Keratinocyte (primary cell): ENCODE results near the gene MED12L.

ENCODE experiments used
- EZH2 ChIP-seq: IDR thresholded peaks from one replicate; pipeline ENCODE4 v1.6.1; 2012; ENCODE audit warnings: inconsistent platforms, mild to moderate bottlenecking, low read length, moderate library complexity
- TF ChIP-seq, protein P1 (sequence below), 3 experiments: IDR thresholded peaks in 1 of 3; conservative IDR thresholded peaks in 1 of 3; optimal IDR thresholded peaks in 1 of 3; 2 replicates in 2 of 3; 3 replicates in 1 of 3; pipeline versions ENCODE3 to v1.5.1; 2011; ENCODE audit warnings: low read length in 3 of 3, mild to moderate bottlenecking in 3 of 3, moderate library complexity in 2 of 3, control low read depth in 1 of 3, inconsistent platforms in 1 of 3; ENCODE audit not compliant: insufficient read depth in 2 of 3; ENCODE audit errors: extremely low read depth in 1 of 3

DNA sequence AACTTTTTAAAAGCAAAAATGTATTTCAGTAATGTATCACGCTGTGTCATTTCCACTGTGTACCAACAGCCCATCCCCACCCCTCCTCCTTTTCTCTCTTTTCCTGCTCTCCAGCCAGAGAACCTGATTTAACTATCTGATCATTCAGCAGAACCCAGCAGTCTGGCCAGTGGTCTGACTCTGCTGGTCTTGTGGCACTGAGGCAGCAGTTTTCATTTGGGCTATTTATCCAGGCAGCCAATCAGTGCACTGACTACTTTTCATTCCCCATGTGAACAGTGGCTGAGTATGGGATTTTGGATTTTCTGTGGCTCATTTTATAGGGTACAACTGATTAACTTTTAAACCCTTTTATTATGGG, 61.2 kb downstream of the MED12L start:
- TF ChIP-seq, protein P1, sequence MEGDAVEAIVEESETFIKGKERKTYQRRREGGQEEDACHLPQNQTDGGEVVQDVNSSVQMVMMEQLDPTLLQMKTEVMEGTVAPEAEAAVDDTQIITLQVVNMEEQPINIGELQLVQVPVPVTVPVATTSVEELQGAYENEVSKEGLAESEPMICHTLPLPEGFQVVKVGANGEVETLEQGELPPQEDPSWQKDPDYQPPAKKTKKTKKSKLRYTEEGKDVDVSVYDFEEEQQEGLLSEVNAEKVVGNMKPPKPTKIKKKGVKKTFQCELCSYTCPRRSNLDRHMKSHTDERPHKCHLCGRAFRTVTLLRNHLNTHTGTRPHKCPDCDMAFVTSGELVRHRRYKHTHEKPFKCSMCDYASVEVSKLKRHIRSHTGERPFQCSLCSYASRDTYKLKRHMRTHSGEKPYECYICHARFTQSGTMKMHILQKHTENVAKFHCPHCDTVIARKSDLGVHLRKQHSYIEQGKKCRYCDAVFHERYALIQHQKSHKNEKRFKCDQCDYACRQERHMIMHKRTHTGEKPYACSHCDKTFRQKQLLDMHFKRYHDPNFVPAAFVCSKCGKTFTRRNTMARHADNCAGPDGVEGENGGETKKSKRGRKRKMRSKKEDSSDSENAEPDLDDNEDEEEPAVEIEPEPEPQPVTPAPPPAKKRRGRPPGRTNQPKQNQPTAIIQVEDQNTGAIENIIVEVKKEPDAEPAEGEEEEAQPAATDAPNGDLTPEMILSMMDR (optimal IDR thresholded peaks at IDR 0.05 in 1 of 3, IDR thresholded peaks at IDR 0.05 in 1 of 3, conservative IDR thresholded peaks at IDR 0.05 in 1 of 3; ENCODE audit: extremely low read depth in 1 of 3, insufficient read depth in 2 of 3, low read length in 3 of 3): no peak
- TF ChIP-seq EZH2: no peak
